ENCODE results near the gene PIK3CG. TPM values are rescaled to one million over a fixed set of nuclear protein-coding genes. Genes with fewer than 3 reads are reported as not detected.

Gene PIK3CG
- total RNA-seq, 1 donor from 2014 or later = not detected

DNA sequence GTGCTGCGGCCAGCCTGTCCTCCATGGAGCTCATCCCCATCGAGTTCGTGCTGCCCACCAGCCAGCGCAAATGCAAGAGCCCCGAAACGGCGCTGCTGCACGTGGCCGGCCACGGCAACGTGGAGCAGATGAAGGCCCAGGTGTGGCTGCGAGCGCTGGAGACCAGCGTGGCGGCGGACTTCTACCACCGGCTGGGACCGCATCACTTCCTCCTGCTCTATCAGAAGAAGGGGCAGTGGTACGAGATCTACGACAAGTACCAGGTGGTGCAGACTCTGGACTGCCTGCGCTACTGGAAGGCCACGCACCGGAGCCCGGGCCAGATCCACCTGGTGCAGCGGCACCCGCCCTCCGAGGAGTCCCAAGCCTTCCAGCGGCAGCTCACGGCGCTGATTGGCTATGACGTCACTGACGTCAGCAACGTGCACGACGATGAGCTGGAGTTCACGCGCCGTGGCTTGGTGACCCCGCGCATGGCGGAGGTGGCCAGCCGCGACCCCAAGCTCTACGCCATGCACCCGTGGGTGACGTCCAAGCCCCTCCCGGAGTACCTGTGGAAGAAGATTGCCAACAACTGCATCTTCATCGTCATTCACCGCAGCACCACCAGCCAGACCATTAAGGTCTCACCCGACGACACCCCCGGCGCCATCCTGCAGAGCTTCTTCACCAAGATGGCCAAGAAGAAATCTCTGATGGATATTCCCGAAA lies 2.7 kb downstream of the PIK3CG start:
- no peak overlapping the region for H3K4me3 ChIP-seq (ENCODE audit: low read depth, low read length)
- FAIRE-seq (no peak), DNase-seq (ENCODE audit: low read depth) (no peak)
- no peaks in the 10 kb centered on the region for H3K27me3 ChIP-seq (ENCODE audit: control insufficient read depth, insufficient read depth, low read length)
- TF ChIP-seq, protein P1, sequence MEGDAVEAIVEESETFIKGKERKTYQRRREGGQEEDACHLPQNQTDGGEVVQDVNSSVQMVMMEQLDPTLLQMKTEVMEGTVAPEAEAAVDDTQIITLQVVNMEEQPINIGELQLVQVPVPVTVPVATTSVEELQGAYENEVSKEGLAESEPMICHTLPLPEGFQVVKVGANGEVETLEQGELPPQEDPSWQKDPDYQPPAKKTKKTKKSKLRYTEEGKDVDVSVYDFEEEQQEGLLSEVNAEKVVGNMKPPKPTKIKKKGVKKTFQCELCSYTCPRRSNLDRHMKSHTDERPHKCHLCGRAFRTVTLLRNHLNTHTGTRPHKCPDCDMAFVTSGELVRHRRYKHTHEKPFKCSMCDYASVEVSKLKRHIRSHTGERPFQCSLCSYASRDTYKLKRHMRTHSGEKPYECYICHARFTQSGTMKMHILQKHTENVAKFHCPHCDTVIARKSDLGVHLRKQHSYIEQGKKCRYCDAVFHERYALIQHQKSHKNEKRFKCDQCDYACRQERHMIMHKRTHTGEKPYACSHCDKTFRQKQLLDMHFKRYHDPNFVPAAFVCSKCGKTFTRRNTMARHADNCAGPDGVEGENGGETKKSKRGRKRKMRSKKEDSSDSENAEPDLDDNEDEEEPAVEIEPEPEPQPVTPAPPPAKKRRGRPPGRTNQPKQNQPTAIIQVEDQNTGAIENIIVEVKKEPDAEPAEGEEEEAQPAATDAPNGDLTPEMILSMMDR (IDR thresholded peaks at IDR 0.05; ENCODE audit: insufficient read depth, low read length, severe bottlenecking) = no peak
- no peaks in the 10 kb centered on the region for H3K36me3 ChIP-seq (ENCODE audit: control insufficient read depth, insufficient read depth, low read length)

DNA sequence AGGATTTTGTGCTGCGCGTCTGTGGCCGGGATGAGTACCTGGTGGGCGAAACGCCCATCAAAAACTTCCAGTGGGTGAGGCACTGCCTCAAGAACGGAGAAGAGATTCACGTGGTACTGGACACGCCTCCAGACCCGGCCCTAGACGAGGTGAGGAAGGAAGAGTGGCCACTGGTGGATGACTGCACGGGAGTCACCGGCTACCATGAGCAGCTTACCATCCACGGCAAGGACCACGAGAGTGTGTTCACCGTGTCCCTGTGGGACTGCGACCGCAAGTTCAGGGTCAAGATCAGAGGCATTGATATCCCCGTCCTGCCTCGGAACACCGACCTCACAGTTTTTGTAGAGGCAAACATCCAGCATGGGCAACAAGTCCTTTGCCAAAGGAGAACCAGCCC lies 3.3 kb downstream of the PIK3CG start:
- no peak overlapping the region for H3K4me3 ChIP-seq (ENCODE audit: low read depth, low read length)
- FAIRE-seq (no peak), DNase-seq (ENCODE audit: low read depth) (no peak)
- no peaks in the 10 kb centered on the region for H3K27me3 ChIP-seq (ENCODE audit: control insufficient read depth, insufficient read depth, low read length)
- H3K36me3 ChIP-seq (ENCODE audit: control insufficient read depth, insufficient read depth, low read length) = no peaks in the 10 kb centered on the region
- TF ChIP-seq, protein P1 (IDR thresholded peaks at IDR 0.05; ENCODE audit: insufficient read depth, low read length, severe bottlenecking) = no peak

DNA sequence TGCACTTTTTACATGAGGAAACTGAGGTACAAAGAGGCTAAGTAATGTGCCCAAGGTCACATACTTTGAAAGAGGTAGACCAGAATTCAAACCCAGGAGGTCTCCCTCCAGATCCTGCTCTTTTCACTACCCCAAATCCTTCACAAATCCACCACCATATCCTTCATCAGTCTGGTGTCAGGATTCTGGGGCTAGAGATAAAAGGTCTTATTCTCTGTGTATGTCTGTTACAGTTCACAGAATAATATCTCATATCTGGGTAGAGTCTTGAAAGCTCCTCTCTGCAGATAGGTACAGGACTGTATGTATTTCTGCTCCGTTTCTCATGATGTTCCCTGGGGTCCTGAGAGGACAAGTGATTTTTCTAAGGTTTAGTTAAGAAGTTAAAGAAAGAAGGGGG lies 4.9 kb downstream of the PIK3CG start:
- Histone ChIP-seq H3K4me3 (ENCODE audit: low read depth, low read length) (no peak overlapping the region), H3K36me3 (ENCODE audit: control insufficient read depth, insufficient read depth, low read length) (no peaks in the 10 kb centered on the region), H3K27me3 (ENCODE audit: control insufficient read depth, insufficient read depth, low read length) (no peaks in the 10 kb centered on the region)
- FAIRE-seq = no peak
- TF ChIP-seq, protein P1 (IDR thresholded peaks at IDR 0.05; ENCODE audit: insufficient read depth, low read length, severe bottlenecking) = no peak
- no peak for DNase-seq (ENCODE audit: low read depth)

DNA sequence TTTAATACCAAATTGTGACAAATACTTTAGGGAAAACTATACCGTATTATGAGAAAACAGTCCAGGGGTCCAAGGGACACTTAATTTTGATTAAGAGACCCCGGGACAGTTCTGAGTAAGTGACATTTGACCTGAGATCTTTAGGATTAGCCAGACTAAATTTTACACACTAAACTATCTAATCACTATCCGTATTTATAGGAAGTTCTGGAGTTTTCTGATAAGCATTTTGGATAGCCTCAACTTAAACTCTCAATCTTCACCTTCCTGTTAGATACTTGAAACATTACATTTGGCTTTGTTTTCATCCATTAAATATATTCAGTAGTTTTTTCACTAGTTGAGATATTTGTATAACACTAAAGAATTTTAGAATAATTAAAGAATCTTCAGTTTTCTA lies 5.4 kb downstream of the PIK3CG start:
- no peak for FAIRE-seq
- Histone ChIP-seq H3K36me3 (ENCODE audit: control insufficient read depth, insufficient read depth, low read length) (no peaks in the 10 kb centered on the region), H3K4me3 (ENCODE audit: low read depth, low read length) (no peak overlapping the region), H3K27me3 (ENCODE audit: control insufficient read depth, insufficient read depth, low read length) (no peaks in the 10 kb centered on the region)
- TF ChIP-seq, protein P1 (IDR thresholded peaks at IDR 0.05; ENCODE audit: insufficient read depth, low read length, severe bottlenecking) = no peak
- no peak for DNase-seq (ENCODE audit: low read depth)

DNA sequence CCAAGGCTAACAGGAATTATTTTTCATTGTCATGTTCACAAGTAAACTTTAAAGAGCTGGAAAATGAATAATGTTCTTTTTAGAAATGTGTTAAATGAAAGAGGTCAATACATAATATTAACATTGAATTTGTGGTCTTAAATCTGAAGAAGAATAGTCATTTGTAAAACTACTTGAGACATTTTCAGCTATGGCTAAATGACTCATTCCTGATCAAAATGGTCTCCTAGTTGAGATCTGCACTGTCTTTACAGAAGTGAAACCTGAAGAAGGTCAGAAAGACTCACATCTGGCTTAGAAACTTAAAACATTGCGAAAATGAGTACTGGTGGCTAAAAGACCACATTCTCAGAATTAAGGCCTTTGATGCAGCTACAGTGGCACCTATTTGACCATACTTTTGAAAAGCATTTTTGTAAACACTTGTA lies 5.9 kb downstream of the PIK3CG start:
- FAIRE-seq (no peak), DNase-seq (ENCODE audit: low read depth) (no peak)
- H3K4me3 ChIP-seq (ENCODE audit: low read depth, low read length) = no peak overlapping the region
- H3K27me3 ChIP-seq (ENCODE audit: control insufficient read depth, insufficient read depth, low read length) = no peaks in the 10 kb centered on the region
- TF ChIP-seq, protein P1 (IDR thresholded peaks at IDR 0.05; ENCODE audit: insufficient read depth, low read length, severe bottlenecking) = no peak
- no peaks in the 10 kb centered on the region for H3K36me3 ChIP-seq (ENCODE audit: control insufficient read depth, insufficient read depth, low read length)
